ENCODE results near the gene IDH2. TPM values are rescaled to one million over a fixed set of nuclear protein-coding genes. Genes with fewer than 3 reads are reported as not detected.

IDH2 gene
- total and polyA plus RNA-seq, 10 of the 15 experiments (the other 5 are each of a cell fraction or from before 2014, with no cell fraction given): 2.3 to 358 (median 242) TPM

- FAIRE-seq: no peak
- BruUV-seq (replicated peaks): no TSS peak
- RAD21 ChIA-PET (ENCODE audit: unreplicated experiment): no interaction called here
- Histone ChIP-seq H4K20me1 (ENCODE audit: control insufficient read depth, insufficient read depth) (no peaks in the 10 kb centered on the region), H3K9me3 (replicated peaks; ENCODE audit: control insufficient read depth, insufficient read depth, low read length) (no peaks in the 10 kb centered on the region), H3K4me2 (ENCODE audit: control insufficient read depth, insufficient read depth) (no peak overlapping the region), H3K4me3 (no peak overlapping the region), H3K79me2 (ENCODE audit: control insufficient read depth, insufficient read depth, low read length) (peaks cover 27% of the 10 kb centered on the region), H3K36me3 (ENCODE audit: control insufficient read depth in 2 of 2, insufficient read depth in 2 of 2, low read length in 1 of 2) (no peaks in the 10 kb centered on the region), H3K27me3 (replicated peaks in 1 of 2; ENCODE audit: control insufficient read depth in 2 of 2, insufficient read depth in 2 of 2, low read length in 1 of 2) (no peaks in the 10 kb centered on the region), H3K9ac (ENCODE audit: control insufficient read depth, insufficient read depth, low read length) (no peak overlapping the region), H3K27ac (ENCODE audit: control insufficient read depth, insufficient read depth) (no peak overlapping the region), H2AFZ (ENCODE audit: control insufficient read depth, low read depth, low read length) (no peak overlapping the region), H3K4me1 (ENCODE audit: control insufficient read depth, insufficient read depth, low read length) (peaks cover 15% of the 10 kb centered on the region)
- TF ChIP-seq TARDBP (IDR thresholded peaks at IDR 0.05; ENCODE audit: borderline replicate concordance) (no peak), TCF7 (IDR thresholded peaks at IDR 0.05; ENCODE audit: borderline replicate concordance) (no peak), BRCA1 (IDR thresholded peaks at IDR 0.05; ENCODE audit: low read depth, low read length) (no peak), IKZF2 (IDR thresholded peaks at IDR 0.05) (no peak), NFYA (IDR thresholded peaks at IDR 0.05; ENCODE audit: borderline replicate concordance, low read depth, low read length) (no peak)
- TF ChIP-seq, protein P1, sequence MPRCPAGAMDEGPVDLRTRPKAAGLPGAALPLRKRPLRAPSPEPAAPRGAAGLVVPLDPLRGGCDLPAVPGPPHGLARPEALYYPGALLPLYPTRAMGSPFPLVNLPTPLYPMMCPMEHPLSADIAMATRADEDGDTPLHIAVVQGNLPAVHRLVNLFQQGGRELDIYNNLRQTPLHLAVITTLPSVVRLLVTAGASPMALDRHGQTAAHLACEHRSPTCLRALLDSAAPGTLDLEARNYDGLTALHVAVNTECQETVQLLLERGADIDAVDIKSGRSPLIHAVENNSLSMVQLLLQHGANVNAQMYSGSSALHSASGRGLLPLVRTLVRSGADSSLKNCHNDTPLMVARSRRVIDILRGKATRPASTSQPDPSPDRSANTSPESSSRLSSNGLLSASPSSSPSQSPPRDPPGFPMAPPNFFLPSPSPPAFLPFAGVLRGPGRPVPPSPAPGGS (IDR thresholded peaks at IDR 0.05; ENCODE audit: borderline replicate concordance, insufficient read depth, low read depth, low read length, poor library complexity, severe bottlenecking): no peak
- TF ChIP-seq, protein P2, sequence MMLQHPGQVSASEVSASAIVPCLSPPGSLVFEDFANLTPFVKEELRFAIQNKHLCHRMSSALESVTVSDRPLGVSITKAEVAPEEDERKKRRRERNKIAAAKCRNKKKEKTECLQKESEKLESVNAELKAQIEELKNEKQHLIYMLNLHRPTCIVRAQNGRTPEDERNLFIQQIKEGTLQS (IDR thresholded peaks at IDR 0.05; ENCODE audit: borderline replicate concordance, extremely low read depth, low read depth, low read length): no peak
- no peak for ATAC-seq
- CTCF ChIA-PET: no interaction called here
- POLR2A ChIA-PET: interaction anchor here (1.0 kb wide), 1 partner anchor 20 kb away, joined by 3 read pairs; no protein-coding TSS in a partner anchor
- 44% methylated on average over 4 of the region's 4 CpGs for WGBS (ENCODE audit: insufficient coverage, insufficient replicate concordance, low lambda C conversion rate, missing lambda C conversion rate)
- SMC1A ChIA-PET (ENCODE audit: uncharacterized antibody, unreplicated experiment): no interaction called here
- DNase-seq (ENCODE audit: low read depth, low spot score): no peak
- intact Hi-C loops (cut with micrococcal nuclease; ENCODE audit: unreplicated experiment) (no loop called here), in situ Hi-C loops (cut with MboI) (no loop called here)
Measured at GRCh38 chr15:90104551-90104950, 2.3 kb upstream of the IDH2 start.

Data from GM12878 (cell line).